ENCODE results near the gene COL23A1.
"Not testable (repeated sequence)": the region's sequence is repeated elsewhere in the genome, so short reads cannot be mapped to it uniquely, and the experiment has no call there.

Gene COL23A1

GRCh38 chr5:178241688-178242231 is 348.4 kb downstream of the COL23A1 start:
- H3K4me3 ChIP-seq, result no peak overlapping the region
- no peak for DNase-seq (ENCODE audit: low spot score)
- no peak for TF ChIP-seq CTCF (IDR thresholded peaks at IDR 0.05)
- H3K27ac ChIP-seq, result peak overlapping the region in 1 of 2 donors; percentile 69

- no peak for DNase-seq (ENCODE audit: low spot score)
- TF ChIP-seq CTCF (IDR thresholded peaks at IDR 0.05), result no peak
- Histone ChIP-seq H3K27ac (peak overlapping the region in 1 of 2 donors; percentile 69), H3K4me3 (no peak overlapping the region)
These were observed 348.9 kb downstream of the COL23A1 start for GRCh38 chr5:178241231-178241663.

GRCh38 chr5:178240766-178241165 is 349.4 kb downstream of the COL23A1 start:
- H3K27ac ChIP-seq, result peak overlapping the region in 1 of 2 donors; percentile 75
- H3K4me3 ChIP-seq, result no peak overlapping the region
- no peak for DNase-seq (ENCODE audit: low spot score)
- TF ChIP-seq CTCF (IDR thresholded peaks at IDR 0.05), result no peak

GRCh38 chr5:178240341-178240741 is 349.9 kb downstream of the COL23A1 start:
- H3K27ac ChIP-seq, result peak overlapping the region in 1 of 2 donors; percentile 75
- no peak for TF ChIP-seq CTCF (IDR thresholded peaks at IDR 0.05)
- DNase-seq (ENCODE audit: low spot score), result no peak
- H3K4me3 ChIP-seq, result no peak overlapping the region

GRCh38 chr5:178239626-178240301 is 350.4 kb downstream of the COL23A1 start:
- DNase-seq (ENCODE audit: low spot score), result not testable (repeated sequence)

GRCh38 chr5:178238711-178239592 is 351.2 kb downstream of the COL23A1 start:
- no peak for DNase-seq (ENCODE audit: low spot score)
- TF ChIP-seq CTCF (IDR thresholded peaks at IDR 0.05), result no peak

More at GRCh38 chr5:178239626-178240301, 350.4 kb downstream of the COL23A1 start:
- not testable (repeated sequence) for H3K4me3 ChIP-seq
- peak overlapping the region in 1 of 2 donors; percentile 75 for H3K27ac ChIP-seq

GRCh38 chr5:178238313-178238635 is 351.9 kb downstream of the COL23A1 start:
- Histone ChIP-seq H3K27ac (peak overlapping the region in 1 of 2 donors; percentile 57), H3K4me3 (no peak overlapping the region)
- DNase-seq (ENCODE audit: low spot score), result no peak
- no peak for TF ChIP-seq CTCF (IDR thresholded peaks at IDR 0.05)

More at GRCh38 chr5:178238711-178239592, 351.2 kb downstream of the COL23A1 start:
- no peak overlapping the region for H3K4me3 ChIP-seq
- peak overlapping the region in 1 of 2 donors; percentile 62 for H3K27ac ChIP-seq
